ENCODE measurements around the gene SRCAP. TPM values are rescaled to one million over a fixed set of nuclear protein-coding genes. Genes with fewer than 3 reads are reported as not detected.
"Not testable (repeated sequence)": the region's sequence is repeated elsewhere in the genome, so short reads cannot be mapped to it uniquely, and the experiment has no call there.

SRCAP gene
- total RNA-seq, 5 donors from 2014 or later (not counting 1 experiment from before 2014, with no cell fraction given) = 82.8 to 124 (median 114) TPM

DNA sequence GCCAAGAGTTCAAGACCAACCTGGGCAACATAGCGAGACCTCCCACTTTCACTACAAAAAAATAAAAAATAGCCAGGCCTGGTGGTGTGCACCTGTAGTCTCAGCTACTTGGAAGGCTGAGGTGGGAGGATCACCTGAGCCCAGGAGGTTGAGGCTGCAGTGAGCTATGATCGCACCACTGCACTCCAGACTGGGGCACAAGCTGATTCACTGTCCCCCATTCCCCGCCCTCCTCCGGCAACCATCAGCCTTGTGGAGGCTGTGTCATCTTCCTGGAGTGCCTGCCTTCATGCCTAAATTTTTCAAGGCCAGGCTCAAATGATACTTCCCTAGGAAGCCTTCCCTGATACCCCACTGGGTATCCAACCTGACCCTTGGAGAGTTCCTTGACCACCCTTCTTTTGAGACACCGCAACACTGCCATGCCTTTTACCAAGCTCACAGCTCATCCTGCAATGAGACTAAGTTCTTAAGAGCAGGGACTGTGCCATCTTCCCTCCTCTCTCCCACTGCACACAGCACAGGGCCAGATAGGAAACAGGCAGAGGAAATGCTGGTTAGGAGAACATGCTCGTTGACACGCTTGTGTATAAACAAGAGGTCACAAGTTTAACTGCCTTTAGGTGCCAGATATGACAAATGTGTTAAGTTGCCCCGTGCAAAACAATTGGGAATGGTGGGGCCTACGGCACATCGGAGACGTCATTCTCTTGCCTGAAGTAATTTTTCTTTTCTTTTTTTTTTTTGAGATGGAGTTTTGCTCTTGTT lies 3.9 kb upstream of the SRCAP start:
- no peaks in the 10 kb centered on the region for H3K9me3 ChIP-seq
- H3K9me3 Mint-ChIP-seq = no peaks in the 10 kb centered on the region
- whole genome bisulfite sequencing (ENCODE audit: insufficient coverage) = 94% methylated on average over 6 of the region's 11 CpGs
- peaks cover 9 to 30% of the 10 kb centered on the region in 2 experiments for H3K4me1 ChIP-seq (ENCODE audit: control insufficient read depth in 1 of 2, extremely low read depth in 1 of 2, insufficient read depth in 2 of 2, low read length in 2 of 2)
- H3K4me3 Mint-ChIP-seq = no peak overlapping the region
- H3K27ac Mint-ChIP-seq = peak overlapping the region in 1 of 2 donors; percentile 43
- no peak overlapping the region for H3K4me3 ChIP-seq (ENCODE audit: control insufficient read depth in 1 of 2, extremely low read depth in 1 of 2, low read length in 1 of 2)
- DNase-seq = no peak
- H3K27ac ChIP-seq (ENCODE audit: low read length) = no peak overlapping the region
- H3K27me3 Mint-ChIP-seq = no peaks in the 10 kb centered on the region
- H3K27me3 ChIP-seq (replicated peaks in 1 of 2; ENCODE audit: control insufficient read depth in 2 of 2, extremely low read depth in 1 of 2, insufficient read depth in 2 of 2, low read length in 1 of 2) = no peaks in the 10 kb centered on the region
- POLR2A ChIA-PET = interaction anchor here in 1 of 2 donors (0.6 to 0.7 kb wide), 2 partner anchors 25 to 101 kb away, joined by 3 to 9 read pairs; no protein-coding TSS in a partner anchor
- peaks cover 6% of the 10 kb centered on the region for H3K36me3 Mint-ChIP-seq
- ATAC-seq (replicated peaks in 1 of 4) = no peak
- CTCF ChIA-PET = interaction anchor here in 1 of 2 donors (0.6 to 1.9 kb wide), 3 partner anchors 34 to 304 kb away, joined by 4 to 6 read pairs (median 5); partner anchors contain the start of gene PRR14
- peaks cover 32 to 34% (median 32%) of the 10 kb centered on the region in 3 donors for H3K4me1 Mint-ChIP-seq
- H3K36me3 ChIP-seq (ENCODE audit: control insufficient read depth in 2 of 2, extremely low read depth in 1 of 2, insufficient read depth in 1 of 2, low read length in 1 of 2) = peaks cover 0 to 5% of the 10 kb centered on the region in 2 donors

- not testable (repeated sequence) for ATAC-seq (replicated peaks in 1 of 4); H3K4me3 ChIP-seq (ENCODE audit: control insufficient read depth in 1 of 2, extremely low read depth in 1 of 2, low read length in 1 of 2); H3K4me3 Mint-ChIP-seq; H3K9me3 ChIP-seq; H3K27me3 Mint-ChIP-seq; H3K27me3 ChIP-seq (replicated peaks in 1 of 2; ENCODE audit: control insufficient read depth in 2 of 2, extremely low read depth in 1 of 2, insufficient read depth in 2 of 2, low read length in 1 of 2); H3K27ac ChIP-seq (ENCODE audit: low read length); H3K9me3 Mint-ChIP-seq; DNase-seq; H3K27ac Mint-ChIP-seq
- POLR2A ChIA-PET = interaction anchor here in 1 of 2 donors (0.5 to 1.0 kb wide), 3 partner anchors 36 to 1055 kb away, joined by 3 to 14 read pairs (median 6); partner anchors contain the start of gene PHKG2
- peaks cover 9 to 34% of the 10 kb centered on the region in 2 experiments for H3K4me1 ChIP-seq (ENCODE audit: control insufficient read depth in 1 of 2, extremely low read depth in 1 of 2, insufficient read depth in 2 of 2, low read length in 2 of 2)
- no CpG with 5 or more reads among the region's 3 CpGs for WGBS (ENCODE audit: insufficient coverage)
- H3K36me3 ChIP-seq (ENCODE audit: control insufficient read depth in 2 of 2, extremely low read depth in 1 of 2, insufficient read depth in 1 of 2, low read length in 1 of 2) = peaks cover 2 to 18% of the 10 kb centered on the region in 2 donors
- H3K4me1 Mint-ChIP-seq = peaks cover 39 to 42% (median 41%) of the 10 kb centered on the region in 3 donors
- peaks cover 12% of the 10 kb centered on the region for H3K36me3 Mint-ChIP-seq
- CTCF ChIA-PET = interaction anchor here in 1 of 2 donors (0.5 to 2.1 kb wide), 6 partner anchors 18 to 317 kb away, joined by 3 to 16 read pairs (median 4); partner anchors contain the start of genes FBRS and PRR14
Measured at GRCh38 chr16:30696646-30697045, 2.3 kb upstream of the SRCAP start.

- 27% methylated on average over 16 of the region's 26 CpGs for WGBS (ENCODE audit: insufficient coverage)
- no peaks in the 10 kb centered on the region for H3K9me3 ChIP-seq
- no peaks in the 10 kb centered on the region for H3K27me3 ChIP-seq (replicated peaks in 1 of 2; ENCODE audit: control insufficient read depth in 2 of 2, extremely low read depth in 1 of 2, insufficient read depth in 2 of 2, low read length in 1 of 2)
- H3K36me3 ChIP-seq (ENCODE audit: control insufficient read depth in 2 of 2, extremely low read depth in 1 of 2, insufficient read depth in 1 of 2, low read length in 1 of 2) = peaks cover 3 to 26% of the 10 kb centered on the region in 2 donors
- H3K4me1 Mint-ChIP-seq = peaks cover 39 to 41% (median 39%) of the 10 kb centered on the region in 3 donors
- peak; percentile 86 to 88 (median 88) for ATAC-seq (replicated peaks in 1 of 4)
- no peaks in the 10 kb centered on the region for H3K9me3 Mint-ChIP-seq
- peak overlapping the region; percentile 84 to 97 (median 92) for H3K4me3 Mint-ChIP-seq
- POLR2A ChIA-PET = interaction anchor here in 1 of 2 donors (0.5 to 1.0 kb wide), 4 partner anchors 37 to 1056 kb away, joined by 3 to 14 read pairs (median 4); partner anchors contain the start of genes FBRS and PHKG2
- H3K27ac Mint-ChIP-seq = peak overlapping the region; percentile 100
- peak overlapping the region; percentile 100 for H3K27ac ChIP-seq (ENCODE audit: low read length)
- H3K27me3 Mint-ChIP-seq = no peaks in the 10 kb centered on the region
- H3K36me3 Mint-ChIP-seq = peaks cover 12% of the 10 kb centered on the region
- peak overlapping the region; percentile 82 to 95 for H3K4me3 ChIP-seq (ENCODE audit: control insufficient read depth in 1 of 2, extremely low read depth in 1 of 2, low read length in 1 of 2)
- DNase-seq = no peak
- H3K4me1 ChIP-seq (ENCODE audit: control insufficient read depth in 1 of 2, extremely low read depth in 1 of 2, insufficient read depth in 2 of 2, low read length in 2 of 2) = peaks cover 9 to 34% of the 10 kb centered on the region in 2 experiments
- CTCF ChIA-PET = interaction anchor here in 1 of 2 donors (0.5 to 2.1 kb wide), 8 partner anchors 17 to 686 kb away, joined by 3 to 16 read pairs (median 4); partner anchors contain the start of genes FBRS and PRR14
Measured at GRCh38 chr16:30697264-30698138, 1.5 kb upstream of the SRCAP start.

GRCh38 chr16:30698139-30698815 lies 694 bp upstream of the SRCAP start:
- Mint-ChIP-seq H3K9me3 (no peaks in the 10 kb centered on the region), H3K4me3 (peak overlapping the region; percentile 84 to 97 (median 92)), H3K4me1 (peaks cover 39 to 41% (median 39%) of the 10 kb centered on the region in 3 donors), H3K27me3 (no peaks in the 10 kb centered on the region), H3K27ac (peak overlapping the region; percentile 100), H3K36me3 (peaks cover 12% of the 10 kb centered on the region)
- H3K4me3 ChIP-seq (ENCODE audit: control insufficient read depth in 1 of 2, extremely low read depth in 1 of 2, low read length in 1 of 2) = peak overlapping the region; percentile 82 to 95
- DNase-seq = peak; percentile 98 to 100 (median 99)
- ATAC-seq (replicated peaks in 1 of 4) = peak; percentile 77 to 83 (median 80)
- CTCF ChIA-PET = interaction anchor here in 1 of 2 donors (1.0 to 2.1 kb wide), 3 partner anchors 39 to 64 kb away, joined by 8 to 16 read pairs (median 9); partner anchors contain the start of genes FBRS and PRR14
- H3K27me3 ChIP-seq (replicated peaks in 1 of 2; ENCODE audit: control insufficient read depth in 2 of 2, extremely low read depth in 1 of 2, insufficient read depth in 2 of 2, low read length in 1 of 2) = no peaks in the 10 kb centered on the region
- POLR2A ChIA-PET = interaction anchor here in 1 of 2 donors (0.9 kb wide), 1 partner anchor 40 kb away, joined by 3 read pairs; the partner anchor contains the start of gene FBRS
- H3K27ac ChIP-seq (ENCODE audit: low read length) = peak overlapping the region; percentile 100
- H3K9me3 ChIP-seq = no peaks in the 10 kb centered on the region
- H3K36me3 ChIP-seq (ENCODE audit: control insufficient read depth in 2 of 2, extremely low read depth in 1 of 2, insufficient read depth in 1 of 2, low read length in 1 of 2) = peaks cover 3 to 33% of the 10 kb centered on the region in 2 donors
- under 1% methylated on average over 52 of the region's 76 CpGs for WGBS (ENCODE audit: insufficient coverage)
- peaks cover 9 to 34% of the 10 kb centered on the region in 2 experiments for H3K4me1 ChIP-seq (ENCODE audit: control insufficient read depth in 1 of 2, extremely low read depth in 1 of 2, insufficient read depth in 2 of 2, low read length in 2 of 2)

DNA sequence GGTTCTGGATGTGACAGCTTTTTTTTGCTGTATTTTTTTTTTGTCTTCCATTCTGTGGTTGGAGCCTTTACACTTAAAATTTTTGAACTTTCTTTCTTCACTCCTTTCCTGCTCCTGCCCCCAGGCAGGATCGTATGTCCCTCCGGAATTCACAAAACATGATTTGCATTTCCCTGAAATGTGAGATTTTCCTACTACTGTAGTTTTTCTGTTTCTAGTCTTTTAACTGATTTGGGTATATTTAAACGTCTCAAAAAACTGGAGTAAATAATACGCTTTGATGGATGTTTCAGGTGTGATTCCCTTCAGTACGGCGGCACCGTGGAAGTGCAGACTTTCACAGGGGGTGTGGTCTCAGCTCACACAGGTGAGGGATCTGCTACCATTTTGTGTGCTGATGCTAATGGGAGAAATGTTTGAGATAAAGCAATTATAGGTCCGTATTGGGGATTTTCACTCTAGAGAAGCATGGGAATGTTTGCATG lies 686 bp downstream of the SRCAP start:
- Histone ChIP-seq H3K27ac (ENCODE audit: low read length) (peak overlapping the region; percentile 50), H3K4me3 (ENCODE audit: control insufficient read depth in 1 of 2, extremely low read depth in 1 of 2, low read length in 1 of 2) (peak overlapping the region; percentile 82 to 95), H3K9me3 (no peaks in the 10 kb centered on the region), H3K4me1 (ENCODE audit: control insufficient read depth in 1 of 2, extremely low read depth in 1 of 2, insufficient read depth in 2 of 2, low read length in 2 of 2) (peaks cover 9 to 27% of the 10 kb centered on the region in 2 experiments), H3K27me3 (replicated peaks in 1 of 2; ENCODE audit: control insufficient read depth in 2 of 2, extremely low read depth in 1 of 2, insufficient read depth in 2 of 2, low read length in 1 of 2) (no peaks in the 10 kb centered on the region), H3K36me3 (ENCODE audit: control insufficient read depth in 2 of 2, extremely low read depth in 1 of 2, insufficient read depth in 1 of 2, low read length in 1 of 2) (peaks cover 10 to 46% of the 10 kb centered on the region in 2 donors)
- H3K4me1 Mint-ChIP-seq = peaks cover 31 to 33% (median 33%) of the 10 kb centered on the region in 3 donors
- no peaks in the 10 kb centered on the region for H3K27me3 Mint-ChIP-seq
- no peak for ATAC-seq (replicated peaks in 1 of 4)
- WGBS (ENCODE audit: insufficient coverage) = 35% methylated on average over 4 of the region's 8 CpGs
- DNase-seq = no peak
- POLR2A ChIA-PET = interaction anchor here in 1 of 2 donors (0.7 kb wide), 1 partner anchor 776 kb away, joined by 3 read pairs; no protein-coding TSS in a partner anchor
- H3K36me3 Mint-ChIP-seq = peaks cover 18% of the 10 kb centered on the region
- H3K27ac Mint-ChIP-seq = peak overlapping the region; percentile 97 to 98
- H3K9me3 Mint-ChIP-seq = no peaks in the 10 kb centered on the region
- CTCF ChIA-PET = no interaction called here
- H3K4me3 Mint-ChIP-seq = peak overlapping the region; percentile 84 to 97 (median 92)
